COLO829 (cell line): Measurements from ENCODE around the gene MPDZ.
A peak's percentile ranks its signal among the peaks of the same experiment; 100 is the strongest.
"Not testable (repeated sequence)": the region's sequence is repeated elsewhere in the genome, so short reads cannot be mapped to it uniquely, and the experiment has no call there.

Experiments
- DNase-seq: peaks from one replicate; pipeline ENCODE4 v3.0.0; 2012; ENCODE audit warnings: low spot score

MPDZ gene

GRCh38 chr9:13267743-13268142 lies 11.7 kb downstream of the MPDZ start:
- DNase-seq = peak; percentile 32

GRCh38 chr9:13266167-13266566 lies 13.3 kb downstream of the MPDZ start:
- DNase-seq = no peak

DNA sequence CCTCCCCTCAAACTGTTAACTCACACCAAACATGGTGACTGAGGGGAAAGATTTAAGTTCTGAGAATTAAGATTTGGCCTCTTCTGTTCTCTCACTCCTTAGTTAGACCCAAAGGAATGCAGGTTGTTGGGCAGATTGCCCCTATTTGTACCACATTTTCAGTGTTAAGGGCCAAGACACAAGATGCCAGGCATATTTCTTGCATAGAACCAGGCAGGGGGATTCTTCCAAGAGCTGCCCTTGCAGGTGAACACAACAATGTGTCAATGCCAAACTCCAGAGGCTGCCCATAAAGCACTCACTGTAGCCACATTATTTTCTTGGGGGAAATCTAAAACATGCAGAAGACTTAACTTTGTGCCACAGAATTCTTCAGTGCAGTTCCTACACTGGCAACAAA lies 14.7 kb downstream of the MPDZ start:
- no peak for DNase-seq

GRCh38 chr9:13263511-13263910 lies 16.0 kb downstream of the MPDZ start:
- no peak for DNase-seq

DNA sequence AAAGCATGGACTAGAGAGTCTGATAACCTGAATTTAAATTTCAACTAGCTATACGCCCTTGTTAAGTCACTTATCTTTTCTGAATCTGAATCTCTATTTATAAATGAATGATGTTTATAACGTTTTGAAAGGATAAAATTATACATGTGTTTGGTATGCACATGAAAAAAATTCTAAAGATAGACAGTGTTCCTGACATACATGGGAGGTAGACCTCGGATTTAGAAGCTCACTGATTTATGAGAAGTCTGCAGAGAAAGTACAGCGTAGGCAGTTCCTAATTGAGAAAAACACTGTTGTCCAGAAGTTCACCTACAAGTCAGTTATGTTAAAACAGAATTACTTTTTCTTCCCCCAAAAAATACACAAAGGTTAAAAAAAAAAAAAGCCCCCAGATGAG lies 26.6 kb downstream of the MPDZ start:
- DNase-seq = no peak

GRCh38 chr9:13244181-13244580 lies 35.3 kb downstream of the MPDZ start:
- DNase-seq = no peak

DNA sequence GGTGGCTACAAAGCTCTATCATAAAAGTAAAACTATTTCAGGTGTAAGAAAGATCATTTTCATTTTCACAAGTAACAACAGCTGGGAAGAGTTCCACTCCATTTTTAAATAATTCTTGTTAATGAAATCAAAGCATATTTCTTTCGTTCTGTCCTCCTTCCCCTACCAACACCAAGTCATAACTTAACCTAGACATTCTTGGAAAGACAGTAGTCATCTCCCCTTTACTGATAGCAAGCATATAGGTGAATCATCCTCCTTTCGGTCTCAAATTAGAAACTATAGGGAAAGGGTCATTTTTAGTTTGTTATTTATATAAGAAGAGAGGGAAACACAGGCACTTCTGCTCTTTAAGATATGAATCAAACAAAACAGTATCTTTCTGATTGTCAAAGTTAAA lies 38.2 kb downstream of the MPDZ start:
- DNase-seq = no peak

DNA sequence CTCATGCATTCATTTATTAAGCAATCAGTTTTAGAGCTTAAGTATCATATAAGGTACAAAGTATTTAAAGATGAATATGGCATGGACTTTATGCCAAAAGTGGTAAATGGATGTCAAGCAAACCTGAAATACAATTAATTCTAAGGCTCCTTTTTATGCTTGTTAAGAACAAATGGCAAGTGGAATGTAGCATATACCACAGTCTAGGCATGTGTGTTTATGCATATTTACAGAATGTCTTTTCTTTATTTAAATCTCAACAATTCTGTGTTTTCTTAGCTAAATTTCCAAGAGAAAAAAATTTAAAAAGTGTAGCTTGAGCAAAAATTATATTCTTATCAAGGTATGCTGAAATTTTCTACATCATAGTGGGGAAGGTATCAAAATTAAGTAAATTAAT lies 39.8 kb downstream of the MPDZ start:
- DNase-seq = no peak

DNA sequence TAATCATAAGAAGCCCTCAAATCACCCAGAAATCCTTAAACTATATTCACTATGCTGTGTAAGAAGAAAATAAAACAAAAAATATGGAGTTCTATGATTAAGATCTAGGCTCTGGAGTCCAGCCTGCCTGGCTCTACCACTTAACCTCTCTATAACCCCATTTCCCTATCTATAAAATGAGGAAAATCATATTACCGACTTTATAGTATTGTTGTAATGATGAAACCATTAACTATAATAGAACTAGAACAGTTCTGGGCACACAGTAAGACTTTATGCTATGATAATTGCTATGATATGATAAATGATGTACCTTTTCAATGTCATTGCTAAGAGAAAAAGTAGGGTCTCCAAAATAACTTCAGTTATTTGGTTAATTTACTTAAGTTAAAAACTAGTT lies 40.3 kb downstream of the MPDZ start:
- no peak for DNase-seq

DNA sequence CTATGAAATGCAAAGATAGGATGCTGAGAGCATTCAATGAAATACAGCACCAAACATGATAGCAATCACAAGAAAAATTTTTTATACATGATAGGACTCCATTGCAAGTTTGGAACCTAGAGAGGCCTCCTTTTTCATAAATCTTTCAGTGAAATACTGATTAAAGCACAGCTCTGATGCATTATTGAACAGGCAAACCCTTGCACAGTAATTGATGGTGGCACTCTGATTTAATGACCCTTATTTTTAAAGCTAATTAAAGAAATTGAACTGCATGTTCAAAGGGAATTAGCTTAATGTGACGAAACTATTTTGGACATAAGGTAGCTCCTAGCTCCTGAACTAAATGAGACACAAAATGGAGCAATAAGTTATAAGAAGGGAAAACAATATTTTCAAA lies 44.6 kb downstream of the MPDZ start:
- DNase-seq = no peak

- no peak for DNase-seq
Measured at GRCh38 chr9:13228431-13228830, 51.1 kb downstream of the MPDZ start.

DNA sequence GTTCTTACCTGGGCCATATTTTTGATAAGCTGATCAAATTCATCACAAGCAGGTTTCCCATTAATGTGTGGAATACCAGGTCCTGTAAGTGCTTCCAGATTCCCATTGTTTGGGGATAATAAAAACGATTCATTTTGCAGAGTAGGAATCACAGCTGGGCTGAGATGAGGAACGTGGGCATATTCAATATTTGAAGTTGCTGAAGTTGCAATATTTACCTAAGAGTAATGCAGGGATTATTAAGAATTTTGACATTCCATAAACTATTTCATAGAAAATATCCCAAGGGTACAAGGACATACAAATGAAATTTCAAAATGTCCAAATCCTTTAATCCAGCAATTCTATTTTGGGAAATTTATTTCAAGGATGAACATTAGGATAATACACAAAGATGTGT lies 55.1 kb downstream of the MPDZ start:
- DNase-seq = no peak

GRCh38 chr9:13222733-13223132 lies 56.8 kb downstream of the MPDZ start:
- DNase-seq = not testable (repeated sequence)

DNA sequence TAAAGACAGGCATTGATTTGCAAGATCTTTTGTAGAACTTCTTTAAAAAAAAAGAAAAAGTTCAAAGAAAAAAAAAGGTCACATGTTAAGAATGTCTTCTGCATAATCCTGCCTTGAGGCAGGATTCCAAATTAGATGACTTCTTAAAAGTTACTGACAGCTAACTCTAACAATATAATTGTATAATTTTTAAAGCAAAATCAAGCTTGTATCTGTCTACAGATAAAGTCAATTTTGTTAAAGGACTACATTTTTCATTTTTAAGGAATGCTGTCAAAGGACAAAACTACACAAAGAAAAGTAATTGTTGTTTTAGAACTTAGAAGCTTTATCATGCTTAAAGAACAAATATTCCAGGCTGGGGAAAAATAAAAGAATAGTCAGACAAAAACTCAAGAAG lies 57.8 kb downstream of the MPDZ start:
- no peak for DNase-seq

- DNase-seq = no peak
Measured at GRCh38 chr9:13220837-13221236, 58.7 kb downstream of the MPDZ start.

GRCh38 chr9:13215791-13216554 lies 63.5 kb downstream of the MPDZ start:
- DNase-seq = no peak

DNA sequence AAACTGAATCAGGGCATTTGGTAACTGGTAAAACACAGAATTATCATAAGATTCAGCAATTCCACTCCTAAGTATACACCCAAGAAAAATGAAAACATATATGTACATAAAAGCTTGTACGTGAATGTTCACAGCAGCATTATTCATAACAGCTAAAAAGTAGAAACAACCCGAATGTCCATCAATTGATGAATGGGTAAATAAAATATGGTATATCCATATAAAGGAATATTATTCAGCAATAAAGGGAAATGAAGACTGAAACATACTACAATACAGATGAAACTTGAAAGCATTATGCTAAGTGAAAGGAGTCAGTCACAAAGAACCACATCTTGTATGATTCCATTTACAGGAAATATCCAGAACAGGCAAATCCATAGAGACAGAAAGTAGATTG lies 65.5 kb downstream of the MPDZ start:
- DNase-seq = no peak

- peak; percentile 28 for DNase-seq
Measured at GRCh38 chr9:13213337-13213736, 66.2 kb downstream of the MPDZ start.

- DNase-seq = no peak
Measured at GRCh38 chr9:13210306-13210705, 69.2 kb downstream of the MPDZ start.

DNA sequence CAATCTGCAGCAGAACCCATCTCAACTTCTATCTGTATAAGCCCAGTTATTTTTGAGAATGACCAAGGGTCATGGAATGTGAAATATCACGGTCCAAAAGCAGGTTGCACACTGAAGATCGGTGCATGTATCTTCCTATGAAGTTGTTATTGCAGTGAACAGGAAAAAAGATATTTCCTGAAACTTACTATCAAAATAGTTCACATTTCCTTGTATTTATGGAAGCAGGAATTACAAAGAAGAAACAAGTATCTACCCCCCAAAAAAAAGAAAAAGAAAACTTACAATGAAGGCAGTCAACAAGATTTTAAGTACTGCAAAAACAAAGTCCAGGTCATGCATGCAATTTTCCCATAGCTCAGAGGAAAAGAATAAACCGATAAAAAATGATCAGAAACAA lies 70.0 kb downstream of the MPDZ start:
- DNase-seq = no peak

DNA sequence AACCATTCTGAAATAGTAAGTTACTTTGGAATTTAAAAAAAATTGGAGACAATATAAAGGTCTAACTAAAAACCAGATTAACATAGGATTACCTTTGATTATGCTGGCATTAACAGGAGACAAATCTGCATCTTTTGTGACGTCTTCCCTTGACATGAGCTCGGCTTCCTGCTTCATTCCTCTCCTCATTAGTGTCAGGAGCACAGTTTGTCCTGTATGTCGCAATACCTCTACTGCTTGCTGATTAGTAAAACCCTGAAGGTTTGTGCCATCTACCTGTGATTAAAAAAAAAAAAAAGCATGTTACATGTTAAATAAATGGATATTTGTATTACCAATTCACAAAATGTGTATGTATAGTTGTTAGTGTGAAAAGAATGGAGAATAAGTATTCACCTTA lies 73.7 kb downstream of the MPDZ start:
- no peak for DNase-seq

GRCh38 chr9:13190040-13190439 lies 89.5 kb downstream of the MPDZ start:
- no peak for DNase-seq

- DNase-seq = no peak
Measured at GRCh38 chr9:13189362-13189761, 90.1 kb downstream of the MPDZ start.

DNA sequence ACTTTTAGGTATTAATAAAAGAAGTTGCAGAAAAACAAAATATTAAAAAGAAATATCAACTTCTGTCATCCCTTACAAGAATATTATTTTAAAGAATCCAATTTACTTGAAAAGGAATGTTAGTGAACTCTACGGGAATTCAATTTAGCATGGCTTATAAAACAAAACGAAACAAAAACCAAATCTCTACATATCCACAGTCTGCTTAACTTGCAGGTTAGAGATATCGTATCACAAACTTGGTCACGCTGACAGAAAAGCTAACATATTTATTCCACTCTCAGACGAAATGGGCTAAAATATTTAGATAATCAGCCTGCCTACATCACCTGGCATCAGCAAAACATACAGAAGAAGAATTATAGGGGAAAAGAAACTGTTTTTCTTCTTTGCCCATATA lies 92.7 kb downstream of the MPDZ start:
- DNase-seq = no peak

- DNase-seq = no peak
Measured at GRCh38 chr9:13186091-13186490, 93.4 kb downstream of the MPDZ start.
